Measurements from ENCODE around the gene IGFBP3.

The IGFBP3 gene

GRCh38 chr7:45923818-45924217, 2.7 kb upstream of the IGFBP3 start:
- in situ Hi-C loops (cut with MboI; ENCODE audit: low sequenced_read_pairs, unreplicated experiment) = loop anchor here (5.0 to 25.0 kb wide), 3 partner anchors 423 to 1263 kb away; no protein-coding TSS in a partner anchor
- DNase-seq (ENCODE audit: low spot score) = no peak
- TF ChIP-seq CTCF (IDR thresholded peaks at IDR 0.05; ENCODE audit: borderline replicate concordance, control extremely low read depth, extremely low read depth, insufficient read depth, missing control alignments) = no peak

GRCh38 chr7:45923290-45923689, 2.2 kb upstream of the IGFBP3 start:
- in situ Hi-C loops (cut with MboI; ENCODE audit: low sequenced_read_pairs, unreplicated experiment) = loop anchor here (5.0 to 25.0 kb wide), 3 partner anchors 424 to 1264 kb away; no protein-coding TSS in a partner anchor
- TF ChIP-seq CTCF (IDR thresholded peaks at IDR 0.05; ENCODE audit: borderline replicate concordance, control extremely low read depth, extremely low read depth, insufficient read depth, missing control alignments) = peak; percentile 84
- no peak for DNase-seq (ENCODE audit: low spot score)

- in situ Hi-C loops (cut with MboI; ENCODE audit: low sequenced_read_pairs, unreplicated experiment) = loop anchor here (5.0 to 25.0 kb wide), 3 partner anchors 424 to 1264 kb away; no protein-coding TSS in a partner anchor
Measured at GRCh38 chr7:45922810-45923209, 1.7 kb upstream of the IGFBP3 start.

GRCh38 chr7:45921699-45922519, 837 bp upstream of the IGFBP3 start:
- peak; percentile 61 for TF ChIP-seq CTCF (IDR thresholded peaks at IDR 0.05; ENCODE audit: borderline replicate concordance, control extremely low read depth, extremely low read depth, insufficient read depth, missing control alignments)
- in situ Hi-C loops (cut with MboI; ENCODE audit: low sequenced_read_pairs, unreplicated experiment) = loop anchor here (5.0 to 25.0 kb wide), 3 partner anchors 425 to 1265 kb away; no protein-coding TSS in a partner anchor
- DNase-seq (ENCODE audit: low spot score) = no peak

More at GRCh38 chr7:45922810-45923209, 1.7 kb upstream of the IGFBP3 start:
- DNase-seq (ENCODE audit: low spot score) = no peak
- no peak for TF ChIP-seq CTCF (IDR thresholded peaks at IDR 0.05; ENCODE audit: borderline replicate concordance, control extremely low read depth, extremely low read depth, insufficient read depth, missing control alignments)

GRCh38 chr7:45921381-45921698, 268 bp upstream of the IGFBP3 start:
- in situ Hi-C loops (cut with MboI; ENCODE audit: low sequenced_read_pairs, unreplicated experiment) = loop anchor here (5.0 to 25.0 kb wide), 3 partner anchors 426 to 1266 kb away; no protein-coding TSS in a partner anchor
- TF ChIP-seq CTCF (IDR thresholded peaks at IDR 0.05; ENCODE audit: borderline replicate concordance, control extremely low read depth, extremely low read depth, insufficient read depth, missing control alignments) = no peak
- no peak for DNase-seq (ENCODE audit: low spot score)

- no peak for TF ChIP-seq CTCF (IDR thresholded peaks at IDR 0.05; ENCODE audit: borderline replicate concordance, control extremely low read depth, extremely low read depth, insufficient read depth, missing control alignments)
- no peak for DNase-seq (ENCODE audit: low spot score)
- in situ Hi-C loops (cut with MboI; ENCODE audit: low sequenced_read_pairs, unreplicated experiment) = loop anchor here (5.0 to 25.0 kb wide), 3 partner anchors 427 to 1267 kb away; no protein-coding TSS in a partner anchor
Measured at GRCh38 chr7:45919993-45920459, 1.0 kb downstream of the IGFBP3 start.
